Measurements from ENCODE around the gene NISCH. TPM values are rescaled to one million over a fixed set of nuclear protein-coding genes. Genes with fewer than 3 reads are reported as not detected.

Gene NISCH
- polyA plus RNA-seq, 2 of the 4 experiments (the other 2 are of a cell fraction): 17.3 to 18.2 TPM

GRCh38 chr3:52442409-52443267, 12.8 kb upstream of the NISCH start:
- TF ChIP-seq HOXA7 (CRISPR knock-in tag; IDR thresholded peaks at IDR 0.05) (no peak), BCL3 (IDR thresholded peaks at IDR 0.05) (no peak), HMGXB4 (CRISPR knock-in tag; IDR thresholded peaks at IDR 0.05; ENCODE audit: borderline replicate concordance) (no peak), TP53 (CRISPR knock-in tag; IDR thresholded peaks at IDR 0.05) (no peak), ELK1 (IDR thresholded peaks at IDR 0.05; ENCODE audit: low read depth, low read length) (no peak), EHF (CRISPR knock-in tag; IDR thresholded peaks at IDR 0.05) (no peak), KDM5A (IDR thresholded peaks at IDR 0.05) (no peak), KDM1A (IDR thresholded peaks at IDR 0.05; ENCODE audit: low read depth) (no peak), RFX5 (IDR thresholded peaks at IDR 0.05) (no peak), JUN (IDR thresholded peaks at IDR 0.05) (no peak), ZSCAN20 (CRISPR knock-in tag; IDR thresholded peaks at IDR 0.05) (no peak), BHLHE40 (IDR thresholded peaks at IDR 0.05; ENCODE audit: low read depth, low read length) (no peak), JUNB (IDR thresholded peaks at IDR 0.05) (no peak), ESRRA (IDR thresholded peaks at IDR 0.05; ENCODE audit: borderline replicate concordance, low read length) (no peak)
- Histone ChIP-seq H3K27ac (no peak overlapping the region), H3K4me1 (no peaks in the 10 kb centered on the region), H3K4me2 (no peak overlapping the region), H3K9me3 (no peaks in the 10 kb centered on the region), H3K4me3 (no peak overlapping the region)
- FAIRE-seq (no peak), ATAC-seq (no peak), DNase-seq (ENCODE audit: low read depth in 1 of 2, low spot score in 1 of 2) (no peak)
- POLR2A ChIA-PET: no interaction called here
- CTCF ChIA-PET: interaction anchor here (0.6 to 14.4 kb wide), 2 partner anchors 13 to 25 kb away, joined by 5 to 351 read pairs; no protein-coding TSS in a partner anchor
- WGBS (ENCODE audit: missing lambda C conversion rate): 76% methylated on average over 12 of the region's 16 CpGs

GRCh38 chr3:52443268-52443610, 12.2 kb upstream of the NISCH start:
- no peak overlapping the region for H3K4me3 ChIP-seq
- ATAC-seq (no peak), DNase-seq (ENCODE audit: low read depth in 1 of 2, low spot score in 1 of 2) (no peak), FAIRE-seq (no peak)
- TF ChIP-seq POLR2A (IDR thresholded peaks at IDR 0.05; ENCODE audit: low read length): no peak
- no peak for TF ChIP-seq CHD4 (IDR thresholded peaks at IDR 0.05; ENCODE audit: borderline replicate concordance)
- TF ChIP-seq HDAC2 (IDR thresholded peaks at IDR 0.05): no peak
- no peak for TF ChIP-seq RNF2 (IDR thresholded peaks at IDR 0.05; ENCODE audit: borderline replicate concordance, low read depth)
- TF ChIP-seq HEYL (CRISPR knock-in tag; IDR thresholded peaks at IDR 0.05): no peak
- no peak for TF ChIP-seq HOXA7 (CRISPR knock-in tag; IDR thresholded peaks at IDR 0.05)
- TF ChIP-seq MAX (IDR thresholded peaks at IDR 0.05): no peak
- no peak for TF ChIP-seq HOXB5 (CRISPR knock-in tag; IDR thresholded peaks at IDR 0.05)
- no peak for TF ChIP-seq BHLHE40 (IDR thresholded peaks at IDR 0.05; ENCODE audit: low read depth, low read length)
- TF ChIP-seq ZFP36 (IDR thresholded peaks at IDR 0.05; ENCODE audit: borderline replicate concordance, partially characterized antibody): no peak
- no peak for TF ChIP-seq TFCP2L1 (CRISPR knock-in tag; IDR thresholded peaks at IDR 0.05)
- TF ChIP-seq POLR2AphosphoS2 (conservative IDR thresholded peaks at IDR 0.05; ENCODE audit: low read length): no peak
- TF ChIP-seq KDM5A (IDR thresholded peaks at IDR 0.05): no peak
- TF ChIP-seq ZSCAN20 (CRISPR knock-in tag; IDR thresholded peaks at IDR 0.05): no peak
- TF ChIP-seq RFX5 (IDR thresholded peaks at IDR 0.05): no peak
- TF ChIP-seq NFE2L2 (conservative IDR thresholded peaks at IDR 0.05; ENCODE audit: low read length): no peak
- TF ChIP-seq HMGXB4 (CRISPR knock-in tag; IDR thresholded peaks at IDR 0.05; ENCODE audit: borderline replicate concordance): no peak
- no peak for TF ChIP-seq RCOR1 (IDR thresholded peaks at IDR 0.05; ENCODE audit: low read depth, low read length)
- WGBS (ENCODE audit: missing lambda C conversion rate): 89% methylated on average over 4 of the region's 8 CpGs
- H3K4me1 ChIP-seq: no peaks in the 10 kb centered on the region
- ChIA-PET CTCF (interaction anchor here (14.4 kb wide), 1 partner anchor 14 kb away, joined by 351 read pairs; no protein-coding TSS in a partner anchor), POLR2A (no interaction called here)
- no peak overlapping the region for H3K4me2 ChIP-seq
- no peak overlapping the region for H3K27ac ChIP-seq
- no peaks in the 10 kb centered on the region for H3K9me3 ChIP-seq
